ENCODE results near the gene NPHP4. TPM values are rescaled to one million over a fixed set of nuclear protein-coding genes. Genes with fewer than 3 reads are reported as not detected.
"Not testable (repeated sequence)": the region's sequence is repeated elsewhere in the genome, so short reads cannot be mapped to it uniquely, and the experiment has no call there.

The NPHP4 gene
- total RNA-seq, 1 donor from 2014 or later = 8.6 TPM

GRCh38 chr1:5911871-5912271, 80.4 kb downstream of the NPHP4 start:
- no peak for DNase-seq

- DNase-seq = no peak
These were observed 81.1 kb downstream of the NPHP4 start for GRCh38 chr1:5911157-5911556.

GRCh38 chr1:5910666-5911065, 81.6 kb downstream of the NPHP4 start:
- no peak for DNase-seq

GRCh38 chr1:5910276-5910620, 82.0 kb downstream of the NPHP4 start:
- DNase-seq = no peak

GRCh38 chr1:5909576-5910275, 82.5 kb downstream of the NPHP4 start:
- no peak for DNase-seq

- peak; percentile 46 for DNase-seq
These were observed 83.5 kb downstream of the NPHP4 start for GRCh38 chr1:5908461-5909375.

- DNase-seq = no peak
These were observed 84.3 kb downstream of the NPHP4 start for GRCh38 chr1:5907966-5908365.

- no peak for DNase-seq
These were observed 84.8 kb downstream of the NPHP4 start for GRCh38 chr1:5907386-5907785.

- no peak for DNase-seq
These were observed 85.3 kb downstream of the NPHP4 start for GRCh38 chr1:5906966-5907365.

- no peak for DNase-seq
These were observed 86.1 kb downstream of the NPHP4 start for GRCh38 chr1:5906116-5906515.

- no peak for DNase-seq
These were observed 86.8 kb downstream of the NPHP4 start for GRCh38 chr1:5905436-5905835.

- DNase-seq = no peak
These were observed 87.7 kb downstream of the NPHP4 start for GRCh38 chr1:5904551-5904950.

GRCh38 chr1:5903680-5904079, 88.5 kb downstream of the NPHP4 start:
- no peak for DNase-seq

GRCh38 chr1:5903031-5903430, 89.2 kb downstream of the NPHP4 start:
- DNase-seq = no peak

GRCh38 chr1:5901841-5902240, 90.4 kb downstream of the NPHP4 start:
- no peak for DNase-seq

- no peak for DNase-seq
These were observed 91.1 kb downstream of the NPHP4 start for GRCh38 chr1:5901150-5901549.

GRCh38 chr1:5898266-5898665, 94.0 kb downstream of the NPHP4 start:
- DNase-seq = no peak

GRCh38 chr1:5896706-5897660, 95.2 kb downstream of the NPHP4 start:
- no peak for DNase-seq

- DNase-seq = no peak
These were observed 96.5 kb downstream of the NPHP4 start for GRCh38 chr1:5895446-5896406.

GRCh38 chr1:5893699-5894278, 98.4 kb downstream of the NPHP4 start:
- not testable (repeated sequence) for DNase-seq

GRCh38 chr1:5892329-5892728, 99.9 kb downstream of the NPHP4 start:
- DNase-seq = no peak

All from occipital lobe (tissue), 2 donors.